ENCODE results near the gene LRRTM2.

- TF ChIP-seq RXRA (IDR thresholded peaks at IDR 0.05) = no peak
- no peak for TF ChIP-seq CTCF (IDR thresholded peaks at IDR 0.05; ENCODE audit: low read depth, low read length, missing input control)
- no peak for TF ChIP-seq FOXA1 (IDR thresholded peaks at IDR 0.05)
Measured at GRCh38 chr5:138884094-138884493, 9.0 kb upstream of the LRRTM2 start.

Measured in liver (tissue), 3 donors.